ENCODE measurements around the gene SUMO1.
"Not testable (repeated sequence)": the region's sequence is repeated elsewhere in the genome, so short reads cannot be mapped to it uniquely, and the experiment has no call there.

SUMO1 gene

DNA sequence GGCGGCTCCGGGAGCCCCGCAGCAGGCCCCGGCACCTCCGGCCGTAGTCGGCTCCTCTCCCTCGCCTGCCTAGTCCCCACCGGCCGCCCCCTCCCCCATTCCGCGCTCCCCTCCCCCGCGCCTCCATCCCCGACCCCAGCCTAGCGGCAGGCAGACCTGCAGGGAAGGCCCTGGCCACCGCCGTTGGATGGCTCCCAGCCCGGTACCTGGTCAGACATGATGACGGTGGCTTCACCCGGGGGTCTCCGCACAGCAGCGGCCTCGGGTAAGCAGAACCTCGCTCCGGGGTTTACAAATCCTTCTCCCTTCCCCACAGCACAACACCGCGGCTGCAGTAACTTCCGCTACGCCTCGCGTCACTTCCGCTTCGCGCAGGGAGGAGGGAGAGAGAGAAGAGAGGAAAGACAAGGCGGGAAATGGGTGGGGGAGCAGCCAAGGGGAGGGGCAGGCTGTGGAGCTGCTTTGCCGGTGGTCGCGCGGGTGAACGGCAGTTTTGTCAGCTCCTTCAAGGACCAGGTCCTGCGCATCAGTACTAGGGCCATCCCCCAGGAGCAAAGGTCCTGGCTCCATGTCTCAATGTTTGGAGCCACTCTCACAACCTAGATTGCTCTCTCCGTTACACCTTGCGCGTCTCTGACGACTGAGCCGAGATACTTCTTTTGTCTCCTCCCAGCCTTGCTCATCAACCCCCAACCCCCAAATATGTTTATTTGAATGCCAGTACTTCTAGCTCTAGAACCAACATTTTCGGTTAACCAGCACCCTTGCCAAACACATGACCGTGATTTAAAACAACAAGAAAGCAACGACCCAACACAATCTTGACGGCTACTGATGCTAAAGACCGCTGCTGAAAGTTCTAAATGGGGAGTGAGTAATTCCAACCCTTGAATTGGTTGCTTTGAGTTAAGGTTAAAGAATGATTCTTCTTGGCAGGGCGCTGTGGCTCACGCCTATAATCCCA, at the start of gene SUMO1:
SUMO1 (minus strand) TSS at position 364 of the 964 bp plus-strand sequence; CDS start at position 218, 146 bp downstream.
- Histone ChIP-seq H3K27ac (peak within 1 kb of the TSS; percentile 77 to 89 (median 84)), H3K27me3 (no peaks in the 10 kb centered on the region), H3K4me2 (peak within 1 kb of the TSS; percentile 83 to 97 (median 92)), H3K9me3 (replicated peaks in 1 of 11) (no peaks in the 10 kb centered on the region; a peak in 1 of 22 replicates), H3K4me3 (peak within 1 kb of the TSS; percentile 79 to 98 (median 96)), H3K4me1 (peaks cover 18 to 31% (median 24%) of the 10 kb centered on the region in 10 experiments), H3K9ac (peak within 1 kb of the TSS; percentile 88 to 95 (median 90)), H3K36me3 (peaks cover 0 to 8% (median under 1%) of the 10 kb centered on the region in 11 experiments; a peak in 5 of 22 replicates), H4K20me1 (peaks cover 35 to 46% (median 44%) of the 10 kb centered on the region in 11 experiments; a peak in 21 of 22 replicates)
- no peak for TF ChIP-seq Cebpa-rat (IDR thresholded peaks at IDR 0.05)

DNA sequence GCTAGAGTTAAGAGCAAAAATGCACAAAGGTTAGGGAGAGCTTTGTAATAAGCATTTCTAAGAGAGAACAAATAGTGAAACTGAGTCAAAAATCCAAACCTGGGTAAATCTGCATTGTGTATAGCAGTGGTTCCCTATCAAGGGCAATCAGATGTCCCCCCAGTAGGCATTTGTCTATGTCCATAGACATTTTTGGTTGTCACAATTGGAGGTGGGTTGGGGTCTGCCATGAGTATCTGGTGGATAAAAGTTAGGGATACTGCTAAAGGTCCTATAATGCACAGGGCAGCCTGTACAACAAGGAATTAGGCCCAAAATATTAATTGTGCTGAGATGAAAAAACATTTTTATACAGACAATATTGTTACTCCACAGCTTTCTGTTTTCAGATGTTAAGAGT, 48.2 kb upstream of the SUMO1 start:
- no peak overlapping the region for H3K4me2 ChIP-seq
- peaks cover 100% of the 10 kb centered on the region in 11 experiments for H3K36me3 ChIP-seq
- no peak for TF ChIP-seq Cebpa-rat (IDR thresholded peaks at IDR 0.05)
- no peak overlapping the region for H3K27ac ChIP-seq
- no peaks in the 10 kb centered on the region for H3K27me3 ChIP-seq
- no peaks in the 10 kb centered on the region for H3K4me1 ChIP-seq
- no peak overlapping the region for H3K4me3 ChIP-seq
- no peaks in the 10 kb centered on the region for H3K9me3 ChIP-seq (replicated peaks in 1 of 11)
- peaks cover 4 to 100% (median 99%) of the 10 kb centered on the region in 11 experiments; a peak in 20 of 22 replicates for H4K20me1 ChIP-seq
- no peak overlapping the region for H3K9ac ChIP-seq

DNA sequence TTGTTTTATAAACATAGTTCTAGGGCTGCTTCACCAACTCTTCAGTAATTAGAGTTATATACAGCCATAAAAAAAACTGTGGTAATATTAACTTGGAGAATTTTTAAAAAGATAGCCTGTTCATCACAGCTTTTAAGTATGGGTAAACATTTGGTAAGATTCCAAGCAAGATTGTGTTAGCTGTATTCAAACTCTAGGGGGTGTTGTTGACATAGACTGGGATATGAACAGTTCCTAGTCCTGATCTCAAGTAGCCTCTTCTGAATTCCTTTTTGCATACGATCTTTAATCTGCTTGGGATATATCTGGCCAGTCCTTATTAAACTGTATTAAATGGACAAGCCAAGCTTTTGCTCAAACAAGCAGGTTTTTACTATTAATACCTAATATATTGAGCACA, 40.5 kb upstream of the SUMO1 start:
- Histone ChIP-seq H3K9ac (peak overlapping the region in 1 of 11 experiments; percentile 53; a peak in 1 of 22 replicates), H4K20me1 (peaks cover 59 to 100% (median 100%) of the 10 kb centered on the region in 11 experiments; a peak in 21 of 22 replicates), H3K9me3 (replicated peaks in 1 of 11) (no peaks in the 10 kb centered on the region), H3K27ac (peak overlapping the region in 4 of 11 experiments; percentile 31 to 56 (median 50); a peak in 6 of 22 replicates), H3K4me2 (peak overlapping the region in 3 of 11 experiments; percentile 59 to 65 (median 63); a peak in 4 of 22 replicates), H3K4me3 (no peak overlapping the region), H3K36me3 (peaks cover 74 to 100% (median 97%) of the 10 kb centered on the region in 11 experiments), H3K4me1 (peaks cover 0 to 39% (median 17%) of the 10 kb centered on the region in 10 experiments; a peak in 12 of 20 replicates), H3K27me3 (no peaks in the 10 kb centered on the region)
- TF ChIP-seq Cebpa-rat (IDR thresholded peaks at IDR 0.05) = no peak

DNA sequence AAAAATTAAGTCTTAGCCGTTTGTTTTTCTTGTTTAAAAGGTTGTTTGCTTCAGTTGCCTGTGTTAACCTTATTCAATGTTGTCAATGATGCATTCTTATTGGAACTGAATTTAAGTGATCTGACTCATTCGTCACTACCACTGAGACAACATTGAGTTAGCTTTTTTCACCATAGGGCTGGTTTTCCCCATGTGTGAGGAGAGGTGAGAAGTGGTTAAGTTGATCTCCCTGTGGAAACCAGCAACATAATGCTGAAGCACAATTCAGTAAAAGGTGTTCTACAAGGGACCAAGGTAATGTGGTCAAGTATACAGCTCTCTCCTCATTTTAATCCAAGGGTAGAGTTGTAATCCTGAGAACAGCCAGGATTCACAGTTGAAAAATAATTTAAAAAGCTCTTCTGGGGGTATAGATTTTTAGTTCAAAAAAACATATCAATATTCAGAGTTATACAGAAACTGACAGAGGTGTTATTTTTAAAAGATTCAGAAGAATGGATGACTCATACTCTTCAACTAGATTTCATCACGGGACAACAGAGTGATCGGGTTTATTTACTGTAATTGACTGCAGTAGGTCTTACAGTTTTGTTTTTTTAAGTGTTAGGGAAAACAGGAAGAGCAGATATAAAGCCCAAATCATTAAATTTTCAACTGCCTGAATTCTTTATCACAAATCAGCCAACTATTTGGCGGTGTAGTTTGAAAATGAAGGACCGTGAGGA, 39.8 kb upstream of the SUMO1 start:
- H3K4me2 ChIP-seq = peak overlapping the region in 4 of 11 experiments; percentile 39 to 65 (median 61); a peak in 6 of 22 replicates
- no peaks in the 10 kb centered on the region for H3K27me3 ChIP-seq
- H4K20me1 ChIP-seq = peaks cover 67 to 100% (median 100%) of the 10 kb centered on the region in 11 experiments; a peak in 21 of 22 replicates
- H3K36me3 ChIP-seq = peaks cover 66 to 100% (median 92%) of the 10 kb centered on the region in 11 experiments
- H3K4me1 ChIP-seq = peaks cover 0 to 39% (median 17%) of the 10 kb centered on the region in 10 experiments; a peak in 12 of 20 replicates
- no peak for TF ChIP-seq Cebpa-rat (IDR thresholded peaks at IDR 0.05)
- H3K27ac ChIP-seq = peak overlapping the region in 5 of 11 experiments; percentile 14 to 56 (median 50); a peak in 6 of 22 replicates
- H3K9me3 ChIP-seq (replicated peaks in 1 of 11) = no peaks in the 10 kb centered on the region
- H3K4me3 ChIP-seq = no peak overlapping the region
- H3K9ac ChIP-seq = peak overlapping the region in 3 of 11 experiments; percentile 31 to 53 (median 39); a peak in 2 of 22 replicates

- Histone ChIP-seq H3K4me1 (peaks cover 4 to 56% (median 31%) of the 10 kb centered on the region in 10 experiments; a peak in 19 of 20 replicates), H4K20me1 (peaks cover 87 to 100% (median 100%) of the 10 kb centered on the region in 11 experiments; a peak in 21 of 22 replicates), H3K4me2 (peak overlapping the region in 2 of 11 experiments; percentile 19 to 24; a peak in 2 of 22 replicates), H3K36me3 (peaks cover 46 to 94% (median 81%) of the 10 kb centered on the region in 11 experiments)
- H3K4me3 ChIP-seq; H3K27ac ChIP-seq; H3K27me3 ChIP-seq; H3K9ac ChIP-seq; H3K9me3 ChIP-seq (replicated peaks in 1 of 11): not testable (repeated sequence)
These were observed 37.8 kb upstream of the SUMO1 start for GRCh38 chr2:202276078-202276720.

DNA sequence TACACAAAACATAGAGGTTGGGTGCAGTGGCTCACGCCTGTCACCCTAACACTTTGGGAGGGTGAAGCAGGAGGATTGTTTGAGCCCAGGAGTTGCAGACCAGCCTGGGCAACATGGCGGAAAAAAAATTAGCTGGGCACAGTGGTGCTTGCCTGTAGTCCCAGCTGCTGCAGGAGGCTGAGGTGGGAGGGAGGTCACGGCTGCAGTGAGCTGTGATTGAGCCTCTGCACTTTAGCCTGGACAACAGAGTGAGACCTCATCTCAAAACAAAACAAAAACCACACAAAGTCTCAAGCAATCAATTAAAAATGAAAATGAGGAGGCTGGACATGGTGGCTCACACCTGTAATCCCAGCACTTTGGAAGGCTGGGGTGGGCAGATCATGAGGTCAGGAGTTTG, 32.1 kb upstream of the SUMO1 start:
- Histone ChIP-seq H4K20me1 (peaks cover 87 to 98% (median 93%) of the 10 kb centered on the region in 11 experiments; a peak in 21 of 22 replicates), H3K27me3 (no peaks in the 10 kb centered on the region), H3K4me1 (peaks cover 31 to 59% (median 50%) of the 10 kb centered on the region in 10 experiments), H3K36me3 (peaks cover 5 to 60% (median 39%) of the 10 kb centered on the region in 11 experiments), H3K4me3 (0 out of 20 replicates have a peak overlapping the region, but pooled peaks of 1 of the 10 experiments have one; percentile 4), H3K9ac (peak overlapping the region in 5 of 11 experiments; percentile 12 to 43 (median 36); a peak in 7 of 22 replicates), H3K4me2 (peak overlapping the region; percentile 33 to 97 (median 87)), H3K27ac (no peak overlapping the region), H3K9me3 (replicated peaks in 1 of 11) (no peaks in the 10 kb centered on the region)
- no peak for TF ChIP-seq Cebpa-rat (IDR thresholded peaks at IDR 0.05)

- Histone ChIP-seq H3K27ac (no peak overlapping the region), H3K4me3 (peak overlapping the region in 2 of 10 experiments; percentile 19 to 88; a peak in 2 of 20 replicates)
- TF ChIP-seq Cebpa-rat (IDR thresholded peaks at IDR 0.05) = no peak
These were observed 31.2 kb upstream of the SUMO1 start for GRCh38 chr2:202269585-202269984.

More at GRCh38 chr2:202269585-202269984, 31.2 kb upstream of the SUMO1 start:
- Histone ChIP-seq H3K9ac (peak overlapping the region in 1 of 11 experiments; percentile 1; a peak in 1 of 22 replicates), H3K4me1 (peaks cover 34 to 59% (median 51%) of the 10 kb centered on the region in 10 experiments), H3K27me3 (no peaks in the 10 kb centered on the region), H3K4me2 (peak overlapping the region; percentile 80 to 97 (median 88)), H4K20me1 (peaks cover 78 to 89% (median 84%) of the 10 kb centered on the region in 11 experiments; a peak in 21 of 22 replicates), H3K36me3 (peaks cover 0 to 51% (median 30%) of the 10 kb centered on the region in 11 experiments; a peak in 17 of 22 replicates), H3K9me3 (replicated peaks in 1 of 11) (no peaks in the 10 kb centered on the region)

Data from BLaER1 treated with 17β-estradiol and CSF1 and Interleukin-3, amounts not matched to agents 10 nM and 100 nM (cell line).